Keratinocyte (primary cell): Measurements from ENCODE around the gene SH3BP1.

Experiments
- EZH2 ChIP-seq: IDR thresholded peaks from one replicate; pipeline ENCODE4 v1.6.1; 2012; ENCODE audit warnings: inconsistent platforms, mild to moderate bottlenecking, low read length, moderate library complexity
- TF ChIP-seq, protein P1 (sequence below), 3 experiments: IDR thresholded peaks in 1 of 3; conservative IDR thresholded peaks in 1 of 3; optimal IDR thresholded peaks in 1 of 3; 2 replicates in 2 of 3; 3 replicates in 1 of 3; pipeline versions ENCODE3 to v1.5.1; 2011; ENCODE audit warnings: low read length in 3 of 3, mild to moderate bottlenecking in 3 of 3, moderate library complexity in 2 of 3, control low read depth in 1 of 3, inconsistent platforms in 1 of 3; ENCODE audit not compliant: insufficient read depth in 2 of 3; ENCODE audit errors: extremely low read depth in 1 of 3

DNA sequence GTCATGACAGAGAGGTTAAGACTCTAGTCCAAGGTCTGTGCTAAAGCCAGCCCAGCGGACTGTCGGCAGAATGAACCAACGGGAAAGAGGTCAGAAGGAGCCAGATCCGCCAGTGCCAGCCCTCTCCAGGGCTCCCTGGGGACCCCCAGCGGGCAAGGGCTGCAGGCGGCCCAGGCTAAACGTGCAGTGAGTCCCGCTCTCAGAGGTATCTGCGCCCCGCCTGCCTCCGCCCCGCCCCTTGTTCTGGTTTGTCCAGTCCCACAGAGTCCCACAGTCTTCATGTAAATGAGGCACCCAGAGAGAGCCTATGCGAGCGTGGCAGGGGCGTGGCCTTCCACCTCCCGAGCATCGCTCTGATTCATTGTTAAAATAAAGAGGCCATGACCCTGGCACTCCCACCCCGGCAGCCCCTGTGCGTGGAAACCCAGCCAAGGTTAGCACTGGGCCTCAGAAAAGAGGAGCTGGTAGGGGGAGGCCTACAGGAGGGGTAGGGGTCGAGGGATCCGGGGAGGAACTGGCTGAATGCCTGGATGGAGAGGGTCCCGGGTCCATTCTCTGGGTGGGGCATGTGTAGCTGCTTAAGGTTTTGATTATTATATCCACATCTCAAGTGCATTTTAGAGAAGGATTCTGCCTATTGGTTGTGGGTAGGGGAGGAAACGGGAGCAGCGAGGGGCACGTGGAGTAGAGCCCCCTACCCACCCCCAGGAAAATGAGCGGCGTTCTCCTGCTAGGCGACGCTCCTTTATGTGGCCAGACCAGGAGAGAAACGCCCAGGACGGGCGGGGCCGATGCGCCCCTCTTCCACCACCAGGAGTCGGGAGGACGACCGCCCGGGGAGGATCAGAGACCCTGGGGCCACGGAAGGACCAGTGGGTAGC, 57.4 kb downstream of the SH3BP1 start, which contains the start of gene TRIOBP:
- TF ChIP-seq, protein P1, sequence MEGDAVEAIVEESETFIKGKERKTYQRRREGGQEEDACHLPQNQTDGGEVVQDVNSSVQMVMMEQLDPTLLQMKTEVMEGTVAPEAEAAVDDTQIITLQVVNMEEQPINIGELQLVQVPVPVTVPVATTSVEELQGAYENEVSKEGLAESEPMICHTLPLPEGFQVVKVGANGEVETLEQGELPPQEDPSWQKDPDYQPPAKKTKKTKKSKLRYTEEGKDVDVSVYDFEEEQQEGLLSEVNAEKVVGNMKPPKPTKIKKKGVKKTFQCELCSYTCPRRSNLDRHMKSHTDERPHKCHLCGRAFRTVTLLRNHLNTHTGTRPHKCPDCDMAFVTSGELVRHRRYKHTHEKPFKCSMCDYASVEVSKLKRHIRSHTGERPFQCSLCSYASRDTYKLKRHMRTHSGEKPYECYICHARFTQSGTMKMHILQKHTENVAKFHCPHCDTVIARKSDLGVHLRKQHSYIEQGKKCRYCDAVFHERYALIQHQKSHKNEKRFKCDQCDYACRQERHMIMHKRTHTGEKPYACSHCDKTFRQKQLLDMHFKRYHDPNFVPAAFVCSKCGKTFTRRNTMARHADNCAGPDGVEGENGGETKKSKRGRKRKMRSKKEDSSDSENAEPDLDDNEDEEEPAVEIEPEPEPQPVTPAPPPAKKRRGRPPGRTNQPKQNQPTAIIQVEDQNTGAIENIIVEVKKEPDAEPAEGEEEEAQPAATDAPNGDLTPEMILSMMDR (optimal IDR thresholded peaks at IDR 0.05 in 1 of 3, IDR thresholded peaks at IDR 0.05 in 1 of 3, conservative IDR thresholded peaks at IDR 0.05 in 1 of 3; ENCODE audit: extremely low read depth in 1 of 3, insufficient read depth in 2 of 3, low read length in 3 of 3) = peak; percentile 21 to 58 (median 32)
- no peak for TF ChIP-seq EZH2
